PC-3 (cell line): ENCODE data around the gene ADAMTS17.

Experiments used
- CTCF ChIP-seq: fragments of 300-600 bp; sonication (generic); conservative IDR thresholded peaks from 2 replicates; pipeline ENCODE4 v1.5.1; 2017; ENCODE audit warnings: antibody characterized with exemption, low read depth, mild to moderate bottlenecking, low read length
- EZH2 ChIP-seq: fragments of 300-600 bp; sonication (generic); IDR thresholded peaks from one replicate; pipeline ENCODE4 v1.6.1; 2017; ENCODE audit warnings: antibody characterized with exemption, mild to moderate bottlenecking, low read length; ENCODE audit not compliant: unreplicated experiment
- EZH2phosphoT487 ChIP-seq: fragments of 300-600 bp; sonication (generic); IDR thresholded peaks from 2 replicates; pipeline ENCODE4 v1.6.1; 2018; ENCODE audit warnings: mild to moderate bottlenecking, antibody characterized with exemption, low read length, borderline replicate concordance

- TF ChIP-seq CTCF: no peak
- TF ChIP-seq EZH2phosphoT487: no peak
- TF ChIP-seq EZH2: no peak
These were observed 193.9 kb downstream of the ADAMTS17 start for GRCh38 chr15:100147828-100148227.
